Stimulated activated CD4-positive, alpha-beta T cell treated with anti-CD3 and anti-CD28 coated beads, Interleukin-4, amount 100 ng/mL, for 4 hours (primary cell): ENCODE data around the gene PPP2R1B.

Source experiments
- DNase-seq, 2 experiments: peaks; one replicate each; pipeline ENCODE4 v3.0.0-alpha.2; 2020

PPP2R1B gene

DNA sequence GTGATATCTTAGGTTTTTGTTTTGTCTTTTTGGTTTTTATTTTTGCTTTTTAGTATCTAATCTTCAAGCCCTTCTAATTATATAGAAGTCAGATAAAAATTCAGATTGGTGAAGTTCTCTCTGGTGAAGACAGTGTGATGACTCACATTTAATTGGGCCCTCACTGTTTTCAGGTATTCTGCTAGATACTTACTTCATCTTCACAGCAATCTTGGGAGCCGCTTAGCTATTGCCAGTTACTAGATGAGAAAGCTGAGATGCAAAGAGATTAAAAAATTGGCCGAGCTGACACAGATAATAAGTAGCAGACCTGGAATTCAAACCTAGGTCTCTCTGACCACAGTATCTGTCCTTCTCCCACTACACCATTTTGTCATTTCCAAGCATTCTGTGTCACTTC is 75.0 kb downstream of the PPP2R1B start:
- no peak for DNase-seq

DNA sequence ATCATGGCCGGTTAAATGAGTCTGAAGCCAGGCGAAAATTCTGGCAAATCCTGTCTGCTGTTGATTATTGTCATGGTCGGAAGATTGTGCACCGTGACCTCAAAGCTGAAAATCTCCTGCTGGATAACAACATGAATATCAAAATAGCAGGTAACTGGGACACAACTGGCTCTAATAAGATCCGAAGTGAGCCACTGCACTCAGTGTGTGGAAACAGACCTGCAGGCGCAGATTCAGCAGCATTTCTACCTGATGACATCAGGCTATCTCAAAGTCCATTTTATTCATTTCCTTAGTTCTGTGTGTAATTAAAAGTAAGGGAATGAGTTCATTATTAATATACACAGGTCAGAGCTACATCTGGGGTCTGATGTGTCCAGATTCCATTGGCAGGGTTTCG is 78.2 kb downstream of the PPP2R1B start:
- DNase-seq, result no peak

- DNase-seq, result no peak
Measured at GRCh38 chr11:111684251-111684650, 81.9 kb downstream of the PPP2R1B start.

DNA sequence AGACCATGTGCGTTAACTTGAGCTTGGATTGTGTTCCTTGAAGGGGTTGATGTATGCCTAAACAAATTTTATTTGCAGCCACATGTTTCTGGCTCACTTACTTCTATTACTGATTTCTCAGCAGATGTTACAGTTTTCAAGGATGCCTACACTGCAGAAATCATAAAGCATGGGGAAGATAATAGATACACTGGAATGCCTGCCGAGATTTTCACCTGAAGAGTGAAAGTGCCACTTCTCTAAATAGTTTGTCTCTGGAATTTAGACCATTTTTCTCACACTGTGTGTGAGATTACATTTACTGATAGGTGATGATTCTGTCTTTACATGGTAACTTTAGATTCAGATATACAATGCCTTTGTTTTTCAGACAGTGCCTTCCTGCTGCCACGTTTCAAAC is 82.4 kb downstream of the PPP2R1B start:
- no peak for DNase-seq

GRCh38 chr11:111680486-111681175 is 85.6 kb downstream of the PPP2R1B start:
- no peak for DNase-seq
